Cardiac muscle cell (in vitro differentiated cells and primary cell): Measurements from ENCODE around the gene PHF2. TPM values are rescaled to one million over a fixed set of nuclear protein-coding genes. Genes with fewer than 3 reads are reported as not detected.
"Not testable (repeated sequence)": the region's sequence is repeated elsewhere in the genome, so short reads cannot be mapped to it uniquely, and the experiment has no call there.

Experiments
- DNase-seq, 2 donors: peaks; one replicate each; pipeline versions ENCODE4 v3.0.0 to v3.0.0-alpha.2; 2010 to 2017; ENCODE audit warnings: low read depth in 1 of 2, low spot score in 1 of 2
- H3K27ac ChIP-seq: fragments of 200-600 bp; sonication (generic); 2 replicates; pipeline ENCODE4 v1.5.1; 2016
- H3K27me3 ChIP-seq: fragments of 200-600 bp; sonication (generic); 2 replicates; pipeline ENCODE4 v1.6.0; 2016; ENCODE audit warnings: control low read depth
- H3K36me3 ChIP-seq: fragments of 200-600 bp; sonication (generic); 2 replicates; pipeline ENCODE4 v1.5.1; 2016; ENCODE audit warnings: control low read depth
- H3K4me1 ChIP-seq: fragments of 200-600 bp; sonication (generic); 2 replicates; pipeline ENCODE4 v1.8.1; 2017; ENCODE audit warnings: low read depth, mild to moderate bottlenecking, mixed run types
- H3K4me3 ChIP-seq: fragments of 200-600 bp; sonication (generic); 2 replicates; pipeline ENCODE4 v1.5.1; 2016; ENCODE audit warnings: mild to moderate bottlenecking
- H3K9me3 ChIP-seq: fragments of 200-600 bp; sonication (generic); 2 replicates; pipeline ENCODE4 v1.5.1; 2017; ENCODE audit warnings: low read depth, mild to moderate bottlenecking, control low read depth
- polyA plus RNA-seq: library from polyadenylated mRNA; unstranded; fragments of >200 nt; fragmentation: Nextera tagmentation; extraction: Ambion mirVana; gene quantifications from 2 replicates; pipeline ENCODE4 v1.2.1, GENCODE V29; 2016
- total RNA-seq: library from RNA; depleted of rRNA; stranded (reverse); fragments of >200 nt; gene quantifications from 2 replicates; pipeline ENCODE4 v1.2.3, GENCODE V29; 2016
- TF ChIP-seq, protein P1 (sequence below): IDR thresholded peaks from 2 replicates; pipeline ENCODE4 v1.5.1; 2012; ENCODE audit warnings: low read depth, mild to moderate bottlenecking, low read length

The PHF2 gene
- total and polyA plus RNA-seq, 2 experiments from 2014 or later: 14.1 to 33.7 TPM

DNA sequence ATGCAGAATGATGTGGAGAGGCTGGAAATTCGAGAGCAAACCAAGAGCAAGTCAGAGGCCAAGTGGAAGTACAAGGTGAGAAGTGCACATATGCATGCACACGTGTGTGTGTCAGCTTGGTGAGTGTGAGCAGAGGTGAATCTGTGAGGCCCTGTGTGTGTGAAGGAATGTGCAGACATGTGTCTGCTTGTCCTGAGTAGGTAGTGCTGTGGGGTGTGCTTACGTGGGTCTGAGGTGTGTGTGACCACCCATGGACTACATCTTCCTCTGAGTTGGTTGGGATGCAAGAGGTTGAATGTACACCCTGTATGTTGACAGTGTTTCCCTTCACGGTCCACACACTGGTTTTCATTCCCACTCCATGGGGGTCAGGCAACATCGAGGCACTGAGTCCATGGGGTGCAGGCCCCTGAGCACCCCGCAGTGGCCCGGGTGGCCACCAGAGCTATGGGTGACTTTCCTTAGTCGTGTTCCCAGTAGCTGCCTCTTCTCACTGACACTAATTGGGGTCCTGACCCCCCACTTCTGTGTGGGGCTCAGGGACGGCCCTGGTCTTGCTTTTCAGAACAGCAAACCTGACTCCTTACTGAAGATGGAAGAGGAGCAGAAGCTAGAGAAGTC lies 86.7 kb downstream of the PHF2 start:
- Histone ChIP-seq H3K27ac (no peak overlapping the region), H3K4me1 (no peaks in the 10 kb centered on the region), H3K36me3 (no peaks in the 10 kb centered on the region), H3K4me3 (no peak overlapping the region), H3K9me3 (no peaks in the 10 kb centered on the region), H3K27me3 (no peaks in the 10 kb centered on the region)
- TF ChIP-seq, protein P1, sequence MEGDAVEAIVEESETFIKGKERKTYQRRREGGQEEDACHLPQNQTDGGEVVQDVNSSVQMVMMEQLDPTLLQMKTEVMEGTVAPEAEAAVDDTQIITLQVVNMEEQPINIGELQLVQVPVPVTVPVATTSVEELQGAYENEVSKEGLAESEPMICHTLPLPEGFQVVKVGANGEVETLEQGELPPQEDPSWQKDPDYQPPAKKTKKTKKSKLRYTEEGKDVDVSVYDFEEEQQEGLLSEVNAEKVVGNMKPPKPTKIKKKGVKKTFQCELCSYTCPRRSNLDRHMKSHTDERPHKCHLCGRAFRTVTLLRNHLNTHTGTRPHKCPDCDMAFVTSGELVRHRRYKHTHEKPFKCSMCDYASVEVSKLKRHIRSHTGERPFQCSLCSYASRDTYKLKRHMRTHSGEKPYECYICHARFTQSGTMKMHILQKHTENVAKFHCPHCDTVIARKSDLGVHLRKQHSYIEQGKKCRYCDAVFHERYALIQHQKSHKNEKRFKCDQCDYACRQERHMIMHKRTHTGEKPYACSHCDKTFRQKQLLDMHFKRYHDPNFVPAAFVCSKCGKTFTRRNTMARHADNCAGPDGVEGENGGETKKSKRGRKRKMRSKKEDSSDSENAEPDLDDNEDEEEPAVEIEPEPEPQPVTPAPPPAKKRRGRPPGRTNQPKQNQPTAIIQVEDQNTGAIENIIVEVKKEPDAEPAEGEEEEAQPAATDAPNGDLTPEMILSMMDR: no peak
- no peak for DNase-seq

DNA sequence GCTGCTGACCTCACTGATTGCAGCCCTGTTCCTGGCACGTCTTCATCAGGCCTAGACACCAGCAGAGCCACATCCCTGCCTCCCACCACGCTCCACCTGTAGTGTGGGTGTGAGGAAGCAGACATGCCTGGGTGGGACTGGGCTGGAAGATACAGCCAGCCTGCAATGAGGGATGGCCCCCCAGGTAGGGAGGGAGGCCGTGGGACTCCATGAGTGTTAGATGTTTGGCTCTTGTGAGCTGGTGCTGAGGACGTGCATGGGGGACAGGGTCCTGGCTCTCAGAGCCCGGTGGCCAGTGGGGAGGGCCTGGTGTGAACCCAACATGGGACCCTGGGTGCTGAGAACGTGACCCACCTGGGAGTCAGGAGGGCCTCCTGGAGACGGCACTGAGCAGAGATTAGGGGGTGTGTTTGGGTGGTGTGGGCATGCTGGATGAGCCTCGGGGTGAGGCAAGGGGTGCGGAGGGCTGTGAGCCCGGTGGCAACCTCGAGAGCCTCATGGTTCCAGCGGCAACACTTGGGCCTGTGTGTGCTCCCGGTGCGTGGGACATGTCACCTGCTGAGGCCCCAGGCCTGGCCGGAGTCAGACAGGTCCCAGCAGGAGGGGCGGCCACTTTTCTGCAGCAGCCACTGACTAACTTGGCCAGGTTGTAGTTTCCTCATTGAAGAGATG lies 87.6 kb downstream of the PHF2 start:
- TF ChIP-seq, protein P1: no peak
- Histone ChIP-seq H3K27me3 (no peaks in the 10 kb centered on the region), H3K27ac (no peak overlapping the region), H3K4me1 (no peaks in the 10 kb centered on the region), H3K9me3 (no peaks in the 10 kb centered on the region), H3K4me3 (no peak overlapping the region), H3K36me3 (no peaks in the 10 kb centered on the region)
- no peak for DNase-seq

DNA sequence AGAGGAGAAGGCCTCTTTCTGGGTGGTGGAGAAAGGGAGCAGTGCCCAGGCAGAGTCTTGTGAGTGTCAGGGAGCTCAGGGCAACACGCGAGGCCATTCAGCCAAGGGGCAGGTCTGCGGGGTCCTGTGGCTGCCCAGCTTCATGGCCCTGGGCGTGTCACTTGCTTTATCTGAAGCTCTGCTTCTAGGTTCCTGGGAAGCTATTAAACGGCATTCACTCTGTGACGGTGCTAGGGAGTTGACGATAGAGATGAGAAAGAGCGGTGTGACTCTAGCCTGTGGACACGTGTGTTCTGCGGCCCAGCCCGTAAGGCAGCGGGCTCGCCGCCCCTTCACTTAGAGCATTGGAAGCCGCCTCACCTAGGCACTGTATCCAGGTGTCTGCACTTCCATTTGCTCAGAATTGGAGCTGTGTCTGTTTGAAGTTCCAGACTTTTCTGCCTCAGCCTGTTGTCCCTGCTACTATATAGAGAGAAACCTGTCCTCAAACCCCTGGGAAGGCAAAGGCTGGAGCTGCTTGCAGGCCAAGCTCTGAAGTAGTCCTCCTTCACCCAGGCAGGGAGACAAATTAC lies 88.3 kb downstream of the PHF2 start:
- Histone ChIP-seq H3K36me3 (no peaks in the 10 kb centered on the region), H3K4me1 (no peaks in the 10 kb centered on the region), H3K4me3 (no peak overlapping the region), H3K27ac (no peak overlapping the region), H3K27me3 (no peaks in the 10 kb centered on the region), H3K9me3 (no peaks in the 10 kb centered on the region)
- no peak for DNase-seq
- TF ChIP-seq, protein P1: no peak

DNA sequence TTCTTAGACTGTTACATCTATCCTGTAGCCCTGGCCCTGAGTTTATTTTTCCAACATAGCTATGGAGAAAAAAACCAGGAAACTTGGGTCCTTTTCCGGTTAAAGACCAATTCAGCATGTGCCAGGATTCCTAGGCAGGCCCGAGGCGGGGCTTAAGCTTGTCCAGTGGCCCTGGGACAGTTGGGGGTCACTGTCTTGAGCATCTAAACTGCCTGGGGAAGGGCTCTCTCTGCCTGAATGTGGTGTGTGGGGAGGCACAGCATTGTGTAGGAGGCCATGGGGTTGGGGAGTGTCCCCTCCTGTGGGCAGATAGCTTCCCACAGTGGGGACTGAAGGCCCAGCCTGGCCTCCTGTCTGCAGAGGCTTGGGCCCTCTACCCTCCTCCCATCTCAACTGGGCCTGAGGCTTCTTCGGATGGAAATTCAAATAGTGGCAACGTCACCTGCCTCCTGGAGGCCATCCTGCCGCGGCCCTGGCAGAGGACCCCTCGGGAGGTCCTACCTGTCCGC lies 88.8 kb downstream of the PHF2 start:
- H3K36me3 ChIP-seq: no peaks in the 10 kb centered on the region
- H3K4me3 ChIP-seq: no peak overlapping the region
- TF ChIP-seq, protein P1: no peak
- H3K9me3 ChIP-seq: no peaks in the 10 kb centered on the region
- no peaks in the 10 kb centered on the region for H3K4me1 ChIP-seq
- no peak overlapping the region for H3K27ac ChIP-seq
- no peaks in the 10 kb centered on the region for H3K27me3 ChIP-seq
- DNase-seq: no peak

DNA sequence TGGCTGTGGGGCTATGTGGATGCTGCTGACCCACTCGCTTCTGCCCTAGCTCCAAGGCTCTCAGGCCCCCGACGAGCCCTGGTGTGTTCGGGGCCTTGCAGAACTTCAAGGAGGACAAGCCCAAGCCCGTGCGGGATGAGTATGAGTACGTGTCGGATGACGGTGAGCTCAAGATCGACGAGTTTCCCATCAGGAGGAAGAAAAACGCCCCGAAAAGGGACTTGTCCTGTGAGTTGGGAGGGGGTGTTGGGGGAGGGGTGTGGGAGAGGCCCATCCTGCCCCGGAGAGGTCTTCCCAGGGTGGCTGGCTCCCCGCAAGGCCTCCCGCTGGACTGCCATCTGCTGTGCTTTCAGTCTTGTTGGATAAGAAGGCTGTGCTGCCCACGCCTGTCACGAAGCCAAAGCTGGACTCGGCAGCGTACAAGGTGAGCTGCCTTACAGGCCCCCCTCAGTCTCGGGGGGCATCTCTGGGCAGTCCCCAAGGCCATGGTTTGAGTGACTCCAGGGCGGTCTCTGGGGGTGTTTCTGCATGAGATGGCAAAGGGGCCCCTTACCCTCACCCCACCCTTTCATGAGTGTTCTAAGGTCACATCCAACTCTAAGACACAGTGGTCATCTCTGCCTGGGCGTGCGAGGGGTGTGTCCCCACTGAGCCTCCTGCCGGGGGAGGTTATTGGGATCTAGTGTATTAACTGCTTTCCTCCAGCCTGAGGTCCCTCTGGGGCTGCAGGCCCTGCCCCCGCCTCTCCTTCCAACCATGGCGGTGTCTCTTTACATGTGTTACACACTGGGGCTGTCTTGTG lies 89.5 kb downstream of the PHF2 start:
- Histone ChIP-seq H3K4me1 (no peaks in the 10 kb centered on the region), H3K9me3 (no peaks in the 10 kb centered on the region), H3K4me3 (no peak overlapping the region), H3K36me3 (no peaks in the 10 kb centered on the region), H3K27me3 (no peaks in the 10 kb centered on the region), H3K27ac (no peak overlapping the region)
- DNase-seq: no peak
- TF ChIP-seq, protein P1: no peak

DNA sequence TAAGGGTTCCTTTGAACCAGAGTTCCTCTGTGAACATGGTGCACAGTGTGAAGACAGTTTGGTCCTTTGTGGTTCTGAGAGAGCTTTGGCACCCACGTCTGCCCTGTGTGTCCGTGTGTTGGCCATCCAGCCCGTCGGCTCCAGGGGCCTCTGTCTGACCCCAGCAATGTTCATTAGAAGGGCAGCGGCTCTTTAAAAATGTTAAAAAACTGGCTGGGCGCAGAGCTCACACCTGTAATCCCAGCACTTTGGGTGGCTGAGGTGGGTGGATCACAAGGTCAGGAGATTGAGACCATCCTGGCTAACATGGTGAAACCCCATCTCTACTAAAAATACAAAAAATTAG lies 90.0 kb downstream of the PHF2 start:
- H3K27ac ChIP-seq, H3K36me3 ChIP-seq, H3K27me3 ChIP-seq, H3K9me3 ChIP-seq, H3K4me1 ChIP-seq, H3K4me3 ChIP-seq, DNase-seq: not testable (repeated sequence)
